Natural killer cell (primary cell): ENCODE measurements around the gene NGFR. TPM values are rescaled to one million over a fixed set of nuclear protein-coding genes. Genes with fewer than 3 reads are reported as not detected.

Experiments used
- ATAC-seq, 3 donors: fragments of 150-1000 bp in 2 of 3; fragments of 200-7000 bp in 1 of 3; cut with Tn5 transposase; 1 replicate in 1 of 3; 2 replicates in 2 of 3; pipeline ENCODE4 v1.10.0; 2021; ENCODE audit warnings: mild to moderate bottlenecking in 2 of 3, moderate library complexity in 2 of 3
- DNase-seq, 2 donors: peaks; one replicate each; pipeline versions ENCODE4 v3.0.0 to v3.0.0-alpha.2; 2013 to 2021; ENCODE audit warnings: mixed read lengths in 1 of 2
- H3K27ac ChIP-seq: one replicate; pipeline ENCODE4 v1.5.1; 2013; ENCODE audit warnings: mild to moderate bottlenecking, low read length
- H3K27me3 ChIP-seq: one replicate; pipeline ENCODE4 v1.6.1; 2013; ENCODE audit warnings: low read length; ENCODE audit not compliant: control insufficient read depth, insufficient read depth
- H3K36me3 ChIP-seq: one replicate; pipeline ENCODE4 v1.6.1; 2013; ENCODE audit warnings: low read length; ENCODE audit not compliant: control insufficient read depth, insufficient read depth
- H3K4me1 ChIP-seq: one replicate; pipeline ENCODE4 v1.6.1; 2013; ENCODE audit warnings: low read length; ENCODE audit not compliant: control insufficient read depth, insufficient read depth
- H3K4me3 ChIP-seq: one replicate; pipeline ENCODE4 v1.5.1; 2013; ENCODE audit warnings: low read length
- H3K9me3 ChIP-seq: one replicate; pipeline ENCODE4 v1.6.1; 2013; ENCODE audit warnings: low read length; ENCODE audit not compliant: control insufficient read depth, insufficient read depth
- H3K27ac Mint-ChIP-seq, 2 donors: one replicate each; pipeline ENCODE4 v1.8.0; 2022; ENCODE audit warnings: mild to moderate bottlenecking in 2 of 2, mixed read lengths in 2 of 2, moderate library complexity in 1 of 2
- H3K27me3 Mint-ChIP-seq, 2 donors: one replicate each; pipeline ENCODE4 v1.8.0; 2022; ENCODE audit warnings: low read depth in 2 of 2, mixed read lengths in 2 of 2
- H3K36me3 Mint-ChIP-seq: one replicate; pipeline ENCODE4 v1.8.0; 2022; ENCODE audit warnings: mixed read lengths
- H3K4me1 Mint-ChIP-seq, 2 donors: one replicate each; pipeline ENCODE4 v1.8.0; 2022; ENCODE audit warnings: mixed read lengths in 2 of 2
- H3K4me3 Mint-ChIP-seq: one replicate; pipeline ENCODE4 v1.8.0; 2022; ENCODE audit warnings: mild to moderate bottlenecking, moderate library complexity, mixed read lengths
- H3K9me3 Mint-ChIP-seq, 2 donors: one replicate each; pipeline ENCODE4 v1.8.0; 2022; ENCODE audit warnings: mixed read lengths in 2 of 2
- CTCF ChIP-seq: fragments of 200-600 bp; IDR thresholded peaks from one replicate; pipeline ENCODE4 v1.8.0; 2022; ENCODE audit warnings: antibody characterized with exemption
- WGBS: methylation state at CpG from one replicate; pipeline ENCODE4 v1.1.7; 2013; ENCODE audit warnings: missing lambda C conversion rate; ENCODE audit not compliant: insufficient coverage; 5-methylcytosine and 5-hydroxymethylcytosine counted together
- intact Hi-C: fragments of 100-400 bp; cut with micrococcal nuclease; formaldehyde crosslinking; loops from one replicate; pipeline ENCODE4 v1.14.2; 2022
- total RNA-seq, 4 donors: library from RNA; stranded (reverse); fragments of 120-200 nt in 1 of 4; gene quantifications; one replicate each; pipeline versions ENCODE4 v1.2.3 to v1.2.4, GENCODE V29; 2013 to 2022

NGFR gene
- total RNA-seq, 3 donors from 2014 or later (not counting 1 experiment from before 2014, with no cell fraction given) = 0.91 to 1.8 (median 1.2) TPM

GRCh38 chr17:49545806-49546545 is 50.9 kb downstream of the NGFR start:
- no peaks in the 10 kb centered on the region for H3K9me3 ChIP-seq

DNA sequence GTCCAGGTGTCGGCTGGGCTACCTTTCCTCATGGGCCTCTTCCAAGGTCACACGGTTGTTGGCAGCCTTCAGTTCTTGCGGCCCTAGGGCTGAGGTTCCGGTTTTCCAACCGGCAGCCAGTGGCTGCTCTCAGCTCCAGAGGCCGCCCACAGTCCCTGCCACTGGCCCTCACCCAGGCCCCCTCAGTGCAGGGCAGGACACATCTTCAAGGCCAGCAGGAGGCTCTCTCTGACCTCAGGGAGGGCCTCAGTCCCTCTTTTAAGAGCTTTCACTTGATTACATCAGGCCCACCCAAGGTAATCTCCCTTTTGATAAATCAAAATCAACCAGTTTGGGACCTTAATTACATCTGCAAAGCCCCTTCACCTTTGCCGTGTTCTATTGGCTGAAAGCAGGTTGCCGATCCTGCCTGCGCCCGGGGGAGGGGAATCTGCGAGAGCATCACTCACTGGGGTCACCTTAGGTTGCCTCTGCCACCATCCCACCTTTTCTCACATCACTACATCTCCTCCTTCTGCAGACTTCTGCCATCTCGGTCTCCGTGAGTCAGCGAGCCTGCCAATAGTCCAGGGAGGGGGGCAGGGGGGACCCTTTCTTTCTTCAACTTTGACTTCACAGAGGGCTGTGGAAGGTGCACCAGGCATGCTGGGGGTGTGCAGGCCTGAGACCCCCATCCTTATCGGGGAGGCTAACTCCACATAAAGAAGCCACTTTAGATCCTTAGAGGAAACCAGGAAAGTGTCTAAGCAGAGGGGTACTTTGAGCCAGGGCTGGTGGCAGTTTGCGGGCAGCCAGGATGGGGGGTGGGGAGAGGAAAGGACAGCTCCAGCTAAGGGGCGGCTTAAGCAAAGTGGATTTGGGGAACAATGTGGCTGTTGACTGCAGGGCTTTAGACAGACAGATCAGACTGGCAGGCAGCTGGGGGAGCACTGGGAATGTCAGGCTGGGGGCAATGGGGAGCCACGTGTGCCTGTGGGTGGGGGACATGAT is 51.7 kb downstream of the NGFR start:
- ATAC-seq = no peak
- no peak for TF ChIP-seq CTCF
- Histone ChIP-seq H3K36me3 (no peaks in the 10 kb centered on the region), H3K4me3 (no peak overlapping the region), H3K4me1 (no peaks in the 10 kb centered on the region), H3K9me3 (no peaks in the 10 kb centered on the region), H3K27me3 (no peaks in the 10 kb centered on the region), H3K27ac (no peak overlapping the region)
- peaks cover 0 to 8% of the 10 kb centered on the region in 2 donors for H3K27me3 Mint-ChIP-seq
- intact Hi-C loops = no loop called here
- DNase-seq = no peak
- H3K9me3 Mint-ChIP-seq = no peaks in the 10 kb centered on the region
- WGBS = 92% methylated on average over 18 of the region's 18 CpGs
- H3K4me1 Mint-ChIP-seq = no peaks in the 10 kb centered on the region
- H3K4me3 Mint-ChIP-seq = no peak overlapping the region
- no peak overlapping the region for H3K27ac Mint-ChIP-seq
- no peaks in the 10 kb centered on the region for H3K36me3 Mint-ChIP-seq

More at GRCh38 chr17:49545806-49546545, 50.9 kb downstream of the NGFR start:
- no peak overlapping the region for H3K27ac ChIP-seq
- peaks cover 0 to 8% of the 10 kb centered on the region in 2 donors for H3K27me3 Mint-ChIP-seq
- ATAC-seq = no peak
- no peaks in the 10 kb centered on the region for H3K4me1 Mint-ChIP-seq
- H3K4me3 ChIP-seq = no peak overlapping the region
- no peak overlapping the region for H3K27ac Mint-ChIP-seq
- intact Hi-C loops = no loop called here
- 91% methylated on average over 14 of the region's 15 CpGs for WGBS
- no peaks in the 10 kb centered on the region for H3K36me3 Mint-ChIP-seq
- no peak overlapping the region for H3K4me3 Mint-ChIP-seq
- DNase-seq = no peak
- peaks cover 0 to 3% of the 10 kb centered on the region in 2 donors for H3K9me3 Mint-ChIP-seq
- H3K4me1 ChIP-seq = no peaks in the 10 kb centered on the region
- H3K36me3 ChIP-seq = no peaks in the 10 kb centered on the region
- no peaks in the 10 kb centered on the region for H3K27me3 ChIP-seq
- no peak for TF ChIP-seq CTCF

DNA sequence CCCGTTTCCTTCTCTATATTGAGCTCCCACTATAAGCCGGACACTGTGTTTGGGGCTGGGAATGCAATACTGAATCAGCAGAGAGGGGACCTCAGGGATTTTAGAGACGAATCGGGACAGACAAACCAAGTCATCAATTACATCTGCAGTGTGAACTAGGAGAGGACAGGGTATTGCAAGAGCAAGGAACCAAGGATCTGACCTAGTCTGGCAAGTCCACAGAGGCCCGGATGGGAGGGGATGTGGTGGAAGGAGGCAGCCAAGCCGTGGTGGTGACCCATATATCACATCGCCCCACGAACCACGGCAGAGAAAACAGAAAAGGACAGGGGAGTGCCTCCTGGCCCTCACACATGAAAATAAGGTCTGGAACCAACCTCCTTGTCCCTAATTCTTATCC is 52.5 kb downstream of the NGFR start:
- H3K27ac Mint-ChIP-seq = no peak overlapping the region
- no peaks in the 10 kb centered on the region for H3K27me3 ChIP-seq
- DNase-seq = no peak
- WGBS = 47% methylated on average over 8 of the region's 9 CpGs
- H3K4me3 Mint-ChIP-seq = no peak overlapping the region
- H3K9me3 Mint-ChIP-seq = no peaks in the 10 kb centered on the region
- H3K36me3 ChIP-seq = no peaks in the 10 kb centered on the region
- H3K4me1 ChIP-seq = no peaks in the 10 kb centered on the region
- H3K27ac ChIP-seq = no peak overlapping the region
- no peaks in the 10 kb centered on the region for H3K36me3 Mint-ChIP-seq
- peaks cover 0 to 8% of the 10 kb centered on the region in 2 donors for H3K27me3 Mint-ChIP-seq
- no peak overlapping the region for H3K4me3 ChIP-seq
- no peak for TF ChIP-seq CTCF
- intact Hi-C loops = no loop called here
- no peak for ATAC-seq
- H3K9me3 ChIP-seq = no peaks in the 10 kb centered on the region
- no peaks in the 10 kb centered on the region for H3K4me1 Mint-ChIP-seq
